A549 (cell line): ENCODE measurements around the gene LMF2. TPM values are rescaled to one million over a fixed set of nuclear protein-coding genes. Genes with fewer than 3 reads are reported as not detected.

Source experiments
- ATAC-seq, 2 experiments: fragments of 200-7000 bp in 1 of 2; fragments of >200 bp in 1 of 2; cut with Nextera tagmentation in 1 of 2; cut with Tn5 transposase in 1 of 2; 3 replicates each; pipeline versions ENCODE4 v1.8.0 to v1.9.1; 2018 to 2020; ENCODE audit warnings: mild to moderate bottlenecking in 1 of 2, moderate library complexity in 1 of 2
- CTCF ChIA-PET: fragments of 300-600 bp; sonication (Branson Sonifier 250); formaldehyde crosslinking; extraction: SDS; loops from one replicate; lab custom pipeline; 2021; ENCODE audit warnings: antibody characterized with exemption, inconsistent platforms; lab: Yijun Ruan, JAX
- POLR2A ChIA-PET: fragments of 350-600 bp; formaldehyde crosslinking; extraction: SDS; loops from one replicate; lab custom pipeline; 2021; ENCODE audit warnings: antibody characterized with exemption, inconsistent platforms; lab: Yijun Ruan, JAX
- DNase-seq, 2 experiments: peaks; one replicate each; pipeline versions ENCODE4 v3.0.0 to v3.0.0-alpha.2; 2011 to 2016; ENCODE audit warnings: low read depth in 1 of 2, low spot score in 1 of 2
- FAIRE-seq: peaks from 2 replicates; lab custom pipeline; 2011; peaks lifted over from hg19 to GRCh38; lab: Jason Lieb, UNC
- H3K27ac ChIP-seq, 2 experiments: fragments of >200 bp; sonication (Bioruptor Twin); formaldehyde crosslinking; 3 replicates each; pipeline ENCODE4 v1.5.1; 2016 to 2017
- H3K4me1 ChIP-seq: fragments of >200 bp; sonication (Bioruptor Twin); formaldehyde crosslinking; 3 replicates; pipeline ENCODE4 v1.6.1; 2016
- H3K4me2 ChIP-seq: fragments of >200 bp; sonication (Bioruptor Twin); formaldehyde crosslinking; 3 replicates; pipeline ENCODE4 v1.6.1; 2016
- H3K4me3 ChIP-seq: fragments of >200 bp; sonication (Bioruptor Twin); formaldehyde crosslinking; 3 replicates; pipeline ENCODE4 v1.5.1; 2016
- H3K9me3 ChIP-seq: fragments of >200 bp; sonication (Bioruptor Twin); formaldehyde crosslinking; 3 replicates; pipeline ENCODE4 v1.6.1; 2016
- CHD4 ChIP-seq: fragments of 200-600 bp; sonication (generic); IDR thresholded peaks from 2 replicates; pipeline ENCODE4 v1.6.1; 2016; ENCODE audit warnings: antibody characterized with exemption, mild to moderate bottlenecking, borderline replicate concordance
- ESRRA ChIP-seq: fragments of 150-350 bp; IDR thresholded peaks from 2 replicates; pipeline ENCODE4 v1.6.1; 2014; ENCODE audit warnings: mild to moderate bottlenecking, low read length, borderline replicate concordance
- FOSB ChIP-seq: fragments of 250-450 bp; sonication (Bioruptor Pico); IDR thresholded peaks from 2 replicates; pipeline ENCODE4 v1.5.0; 2020; ENCODE audit warnings: mild to moderate bottlenecking, moderate library complexity
- FOXS1 ChIP-seq: fragments of 250-450 bp; sonication (Bioruptor Pico); IDR thresholded peaks from 2 replicates; pipeline ENCODE4 v1.5.0; 2020; ENCODE audit warnings: mild to moderate bottlenecking, moderate library complexity
- HDAC2 ChIP-seq: fragments of 200-600 bp; sonication (generic); IDR thresholded peaks from 2 replicates; pipeline ENCODE4 v1.6.1; 2016
- HEYL ChIP-seq: fragments of 250-450 bp; sonication (Bioruptor Pico); IDR thresholded peaks from 2 replicates; pipeline ENCODE4 v1.8.0; 2021; ENCODE audit warnings: mild to moderate bottlenecking, moderate library complexity
- HOXA7 ChIP-seq: fragments of 250-450 bp; sonication (Bioruptor Pico); IDR thresholded peaks from 2 replicates; pipeline ENCODE4 v1.5.0; 2020; ENCODE audit warnings: mild to moderate bottlenecking, moderate library complexity
- HOXB5 ChIP-seq: fragments of 250-450 bp; sonication (Bioruptor Pico); IDR thresholded peaks from 2 replicates; pipeline ENCODE4 v1.5.0; 2020; ENCODE audit warnings: mild to moderate bottlenecking, moderate library complexity
- JUNB ChIP-seq: fragments of >200 bp; sonication (Bioruptor Twin); formaldehyde crosslinking; IDR thresholded peaks from 2 replicates; pipeline ENCODE4 v1.6.1; 2016
- MAFK ChIP-seq: fragments of 450-650 bp; IDR thresholded peaks from 2 replicates; pipeline ENCODE4 v1.6.1; 2014; ENCODE audit not compliant: partially characterized antibody
- MAZ ChIP-seq: fragments of 150-350 bp; IDR thresholded peaks from 2 replicates; pipeline ENCODE4 v1.6.1; 2014; ENCODE audit warnings: antibody characterized with exemption, low read depth, low read length, borderline replicate concordance
- NFE2L2 ChIP-seq: fragments of 150-350 bp; conservative IDR thresholded peaks from 2 replicates; pipeline ENCODE4 v1.6.1; 2014; ENCODE audit warnings: low read length
- PHF8 ChIP-seq: fragments of 200-600 bp; sonication (generic); IDR thresholded peaks from 2 replicates; pipeline ENCODE4 v1.6.1; 2016; ENCODE audit warnings: low read depth, mild to moderate bottlenecking, antibody characterized with exemption, moderate library complexity, borderline replicate concordance
- POLR2A ChIP-seq: IDR thresholded peaks from 2 replicates; pipeline ENCODE4 v1.6.1; 2012; ENCODE audit warnings: mild to moderate bottlenecking, low read length
- RCOR1 ChIP-seq: fragments of 150-350 bp; IDR thresholded peaks from 2 replicates; pipeline ENCODE4 v1.6.1; 2014; ENCODE audit warnings: antibody characterized with exemption, low read length, low read depth
- RFX5 ChIP-seq: fragments of 450-650 bp; IDR thresholded peaks from 2 replicates; pipeline ENCODE4 v1.7.1; 2014; ENCODE audit warnings: antibody characterized with exemption, mild to moderate bottlenecking, moderate library complexity
- TP53 ChIP-seq: fragments of 250-450 bp; sonication (Bioruptor Pico); IDR thresholded peaks from 2 replicates; pipeline ENCODE4 v1.5.0; 2021; ENCODE audit warnings: mild to moderate bottlenecking, moderate library complexity
- ZFP36 ChIP-seq: fragments of 450-650 bp; IDR thresholded peaks from 2 replicates; pipeline ENCODE4 v1.6.1; 2014; ENCODE audit warnings: borderline replicate concordance; ENCODE audit not compliant: partially characterized antibody
- ZSCAN20 ChIP-seq: fragments of 250-450 bp; sonication (Bioruptor Pico); IDR thresholded peaks from 2 replicates; pipeline ENCODE4 v1.8.0; 2022; ENCODE audit warnings: mild to moderate bottlenecking, moderate library complexity
- WGBS: methylation state at CpG from one replicate; pipeline ENCODE4 v1.1.6; 2017; ENCODE audit errors: missing lambda C conversion rate; 5-methylcytosine and 5-hydroxymethylcytosine counted together
- polyA plus RNA-seq, 4 experiments: library from polyadenylated mRNA; depleted of rRNA in 3 of 4; stranded (reverse); fragments of >200 nt; fragmentation: RNase III in 1 of 4; extraction: RNeasy Plus Mini Kit Qiagen cat#74134 plus additional on column Dnase treatment in 1 of 4; gene quantifications; 2 replicates in 3 of 4; 3 replicates in 1 of 4; pipeline ENCODE4 v1.2.3, GENCODE V29; 2011 to 2017
- TF ChIP-seq, protein P1 (sequence below): IDR thresholded peaks from 2 replicates; pipeline ENCODE4 v1.6.1; 2012; ENCODE audit warnings: low read depth, borderline replicate concordance
- TF ChIP-seq, protein P2 (sequence below): IDR thresholded peaks from 2 replicates; pipeline ENCODE4 v1.6.1; 2012
- TF ChIP-seq, protein P3 (sequence below): IDR thresholded peaks from 2 replicates; pipeline ENCODE4 v1.6.1; 2012

Gene LMF2
- polyA plus RNA-seq, 2 of the 4 experiments (the other 2 are of a cell fraction): 13.0 to 32.5 TPM

- FAIRE-seq: no peak
- H3K27ac ChIP-seq: no peak overlapping the region
- peaks cover 8% of the 10 kb centered on the region for H3K4me1 ChIP-seq
- ATAC-seq: no peak
- CTCF ChIA-PET: interaction anchor here (0.9 to 2.9 kb wide), 4 partner anchors 10 to 25 kb away, joined by 3 to 13 read pairs (median 5); partner anchors contain the start of genes SCO2 and SYCE3
- H3K4me3 ChIP-seq: no peak overlapping the region
- POLR2A ChIA-PET: interaction anchor here (0.9 kb wide), 1 partner anchor 21 kb away, joined by 3 read pairs; the partner anchor contains the start of gene TYMP
- no peak for TF ChIP-seq PHF8
- WGBS: 76% methylated on average over 7 of the region's 8 CpGs
- H3K9me3 ChIP-seq: no peaks in the 10 kb centered on the region
- DNase-seq: no peak
- no peak overlapping the region for H3K4me2 ChIP-seq
Measured at GRCh38 chr22:50550395-50550794, 42.9 kb upstream of the LMF2 start.

DNA sequence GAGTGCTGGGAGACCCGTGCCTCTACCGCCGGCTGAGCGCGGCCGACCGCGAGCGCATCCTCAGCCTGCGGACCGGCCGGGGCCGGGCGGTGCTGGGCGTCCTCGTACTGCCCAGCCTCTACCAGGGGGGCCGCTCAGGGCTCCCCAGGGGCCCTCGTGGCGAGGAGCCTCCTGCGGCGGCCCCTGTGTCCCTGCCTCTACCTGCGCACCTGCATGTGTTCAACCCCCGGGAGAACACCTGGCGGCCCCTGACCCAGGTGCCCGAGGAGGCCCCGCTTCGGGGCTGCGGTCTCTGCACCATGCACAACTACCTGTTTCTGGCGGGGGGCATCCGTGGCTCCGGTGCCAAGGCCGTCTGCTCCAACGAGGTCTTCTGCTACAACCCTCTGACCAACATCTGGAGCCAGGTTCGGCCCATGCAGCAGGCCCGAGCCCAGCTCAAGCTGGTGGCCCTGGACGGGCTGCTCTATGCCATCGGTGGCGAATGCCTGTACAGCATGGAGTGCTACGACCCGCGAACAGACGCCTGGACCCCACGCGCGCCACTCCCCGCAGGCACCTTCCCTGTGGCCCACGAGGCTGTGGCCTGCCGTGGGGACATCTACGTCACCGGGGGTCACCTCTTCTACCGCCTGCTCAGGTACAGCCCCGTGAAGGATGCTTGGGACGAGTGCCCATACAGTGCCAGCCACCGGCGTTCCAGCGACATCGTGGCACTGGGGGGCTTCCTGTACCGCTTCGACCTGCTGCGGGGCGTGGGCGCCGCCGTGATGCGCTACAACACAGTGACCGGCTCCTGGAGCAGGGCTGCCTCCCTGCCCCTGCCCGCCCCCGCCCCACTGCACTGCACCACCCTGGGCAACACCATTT is 41.7 kb upstream of the LMF2 start:
- Histone ChIP-seq H3K4me3 (no peak overlapping the region), H3K4me1 (peaks cover 20% of the 10 kb centered on the region), H3K27ac (no peak overlapping the region), H3K9me3 (no peaks in the 10 kb centered on the region), H3K4me2 (no peak overlapping the region)
- DNase-seq (no peak), FAIRE-seq (no peak), ATAC-seq (no peak)
- ChIA-PET POLR2A (interaction anchor here (0.9 kb wide), 1 partner anchor 19 kb away, joined by 3 read pairs; the partner anchor contains the start of gene TYMP), CTCF (interaction anchor here (2.9 kb wide), 1 partner anchor 14 kb away, joined by 13 read pairs; the partner anchor contains the start of gene SYCE3)
- 84% methylated on average over 19 of the region's 68 CpGs for WGBS
- TF ChIP-seq FOXS1 (CRISPR knock-in tag) (no peak), NFE2L2 (no peak), ESRRA (no peak), RCOR1 (no peak), HDAC2 (no peak), POLR2A (no peak), JUNB (no peak), MAZ (no peak), RFX5 (no peak), MAFK (no peak), CHD4 (no peak), HOXB5 (CRISPR knock-in tag) (no peak), ZSCAN20 (CRISPR knock-in tag) (no peak), ZFP36 (no peak)
- TF ChIP-seq, protein P1, sequence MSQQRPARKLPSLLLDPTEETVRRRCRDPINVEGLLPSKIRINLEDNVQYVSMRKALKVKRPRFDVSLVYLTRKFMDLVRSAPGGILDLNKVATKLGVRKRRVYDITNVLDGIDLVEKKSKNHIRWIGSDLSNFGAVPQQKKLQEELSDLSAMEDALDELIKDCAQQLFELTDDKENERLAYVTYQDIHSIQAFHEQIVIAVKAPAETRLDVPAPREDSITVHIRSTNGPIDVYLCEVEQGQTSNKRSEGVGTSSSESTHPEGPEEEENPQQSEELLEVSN: no peak

DNA sequence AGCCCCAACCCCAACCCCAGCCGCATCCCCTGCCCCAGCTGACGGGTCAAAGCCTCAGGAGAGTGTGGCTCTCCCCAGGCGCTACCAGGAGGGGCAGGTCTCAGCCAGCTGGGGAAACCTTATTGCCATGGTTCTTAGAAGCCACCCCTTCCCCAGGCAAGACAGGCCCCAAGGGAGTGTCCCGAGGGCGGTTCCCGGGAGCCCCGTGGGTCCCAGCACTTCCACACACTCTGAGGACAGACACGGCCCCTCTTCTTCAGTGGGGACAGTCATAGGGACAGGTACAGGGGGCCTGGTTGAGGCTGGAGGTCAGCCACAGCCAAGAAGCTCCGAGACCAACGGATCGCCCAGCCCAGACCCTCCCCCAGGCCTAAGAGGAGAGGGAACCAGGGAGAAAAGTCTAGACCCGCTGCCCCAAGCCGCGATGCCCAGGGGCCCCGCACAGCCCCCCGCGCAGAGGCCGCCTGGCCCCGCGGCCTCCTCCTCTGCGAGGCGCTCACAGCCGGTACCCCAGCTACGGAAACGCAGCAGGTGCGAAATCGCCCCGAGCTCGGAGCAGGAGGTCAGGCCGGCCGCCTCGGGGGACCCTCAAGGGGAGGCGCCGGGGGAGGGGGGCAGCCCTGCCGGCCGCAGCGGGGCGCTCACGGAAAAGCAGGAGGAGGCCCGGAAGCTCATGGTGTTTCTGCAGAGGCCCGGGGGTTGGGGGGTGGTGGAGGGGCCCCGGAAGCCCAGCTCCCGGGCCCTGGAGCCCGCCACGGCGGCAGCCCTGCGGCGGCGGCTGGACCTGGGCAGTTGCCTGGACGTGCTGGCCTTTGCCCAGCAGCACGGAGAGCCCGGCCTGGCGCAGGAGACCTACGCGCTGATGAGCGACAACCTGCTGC is 40.8 kb upstream of the LMF2 start:
- H3K9me3 ChIP-seq: no peaks in the 10 kb centered on the region
- no peak for DNase-seq
- H3K4me1 ChIP-seq: peaks cover 26% of the 10 kb centered on the region
- CTCF ChIA-PET: interaction anchor here (1.0 to 1.8 kb wide), 3 partner anchors 15 to 72 kb away, joined by 3 to 9 read pairs (median 4); partner anchors contain the start of gene SYCE3
- no peak overlapping the region for H3K4me2 ChIP-seq
- H3K4me3 ChIP-seq: no peak overlapping the region
- TF ChIP-seq FOSB (CRISPR knock-in tag): no peak
- TF ChIP-seq, protein P2, sequence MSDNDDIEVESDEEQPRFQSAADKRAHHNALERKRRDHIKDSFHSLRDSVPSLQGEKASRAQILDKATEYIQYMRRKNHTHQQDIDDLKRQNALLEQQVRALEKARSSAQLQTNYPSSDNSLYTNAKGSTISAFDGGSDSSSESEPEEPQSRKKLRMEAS: no peak
- TF ChIP-seq HEYL: no peak
- no peak for TF ChIP-seq MAFK
- no peak for TF ChIP-seq POLR2A
- TF ChIP-seq TP53 (CRISPR knock-in tag): no peak
- no peak for TF ChIP-seq JUNB
- TF ChIP-seq HOXA7 (CRISPR knock-in tag): no peak
- no peak for TF ChIP-seq HDAC2
- TF ChIP-seq, protein P3, sequence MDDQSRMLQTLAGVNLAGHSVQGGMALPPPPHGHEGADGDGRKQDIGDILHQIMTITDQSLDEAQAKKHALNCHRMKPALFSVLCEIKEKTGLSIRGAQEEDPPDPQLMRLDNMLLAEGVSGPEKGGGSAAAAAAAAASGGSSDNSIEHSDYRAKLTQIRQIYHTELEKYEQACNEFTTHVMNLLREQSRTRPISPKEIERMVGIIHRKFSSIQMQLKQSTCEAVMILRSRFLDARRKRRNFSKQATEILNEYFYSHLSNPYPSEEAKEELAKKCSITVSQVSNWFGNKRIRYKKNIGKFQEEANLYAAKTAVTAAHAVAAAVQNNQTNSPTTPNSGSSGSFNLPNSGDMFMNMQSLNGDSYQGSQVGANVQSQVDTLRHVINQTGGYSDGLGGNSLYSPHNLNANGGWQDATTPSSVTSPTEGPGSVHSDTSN: no peak
- TF ChIP-seq, all 56 proteins: peak for 0
- POLR2A ChIA-PET: no interaction called here
- 30% methylated on average over 2 of the region's 56 CpGs for WGBS
- ATAC-seq (no peak), FAIRE-seq (no peak)
- H3K27ac ChIP-seq: no peak overlapping the region
